Glutamatergic neuron (in vitro differentiated cells): ENCODE measurements around the gene RABAC1. TPM values are rescaled to one million over a fixed set of nuclear protein-coding genes. Genes with fewer than 3 reads are reported as not detected.

Experiments
- DNase-seq: peaks from one replicate; pipeline ENCODE4 v3.0.0; 2022
- H3K27ac Mint-ChIP-seq: one replicate; pipeline ENCODE4 v1.8.0; 2020; ENCODE audit warnings: mild to moderate bottlenecking, mixed read lengths, inconsistent platforms; ENCODE audit not compliant: unreplicated experiment
- H3K27me3 Mint-ChIP-seq: one replicate; pipeline ENCODE4 v1.8.0; 2020; ENCODE audit warnings: mild to moderate bottlenecking, moderate library complexity, mixed read lengths, inconsistent platforms; ENCODE audit not compliant: unreplicated experiment
- H3K36me3 Mint-ChIP-seq: one replicate; pipeline ENCODE4 v1.8.0; 2020; ENCODE audit warnings: mild to moderate bottlenecking, mixed read lengths, inconsistent platforms; ENCODE audit not compliant: unreplicated experiment
- H3K4me1 Mint-ChIP-seq: one replicate; pipeline ENCODE4 v1.8.0; 2020; ENCODE audit warnings: mild to moderate bottlenecking, low read depth, mixed read lengths, inconsistent platforms; ENCODE audit not compliant: unreplicated experiment
- H3K4me3 Mint-ChIP-seq: one replicate; pipeline ENCODE4 v1.8.0; 2020; ENCODE audit warnings: mild to moderate bottlenecking, mixed read lengths, inconsistent platforms; ENCODE audit not compliant: unreplicated experiment
- H3K9me3 Mint-ChIP-seq: one replicate; pipeline ENCODE4 v1.8.0; 2020; ENCODE audit warnings: mild to moderate bottlenecking, moderate library complexity, mixed read lengths, inconsistent platforms; ENCODE audit not compliant: unreplicated experiment
- total RNA-seq: library from RNA; stranded (reverse); fragmentation: NEBNext Ultra II Directional; extraction: Animal tissue kit (Norgen Biotek cat#: 25700); gene quantifications from one replicate; pipeline ENCODE4 v1.2.1, GENCODE V29; 2021; ENCODE audit not compliant: unreplicated experiment
- TF ChIP-seq, protein P1 (sequence below): fragments of 200-600 bp; sonication (generic); IDR thresholded peaks from one replicate; pipeline ENCODE4 v1.5.0; 2021; ENCODE audit not compliant: partially characterized antibody, unreplicated experiment

The RABAC1 gene
- total RNA-seq, 1 donor from 2014 or later = 139 TPM

DNA sequence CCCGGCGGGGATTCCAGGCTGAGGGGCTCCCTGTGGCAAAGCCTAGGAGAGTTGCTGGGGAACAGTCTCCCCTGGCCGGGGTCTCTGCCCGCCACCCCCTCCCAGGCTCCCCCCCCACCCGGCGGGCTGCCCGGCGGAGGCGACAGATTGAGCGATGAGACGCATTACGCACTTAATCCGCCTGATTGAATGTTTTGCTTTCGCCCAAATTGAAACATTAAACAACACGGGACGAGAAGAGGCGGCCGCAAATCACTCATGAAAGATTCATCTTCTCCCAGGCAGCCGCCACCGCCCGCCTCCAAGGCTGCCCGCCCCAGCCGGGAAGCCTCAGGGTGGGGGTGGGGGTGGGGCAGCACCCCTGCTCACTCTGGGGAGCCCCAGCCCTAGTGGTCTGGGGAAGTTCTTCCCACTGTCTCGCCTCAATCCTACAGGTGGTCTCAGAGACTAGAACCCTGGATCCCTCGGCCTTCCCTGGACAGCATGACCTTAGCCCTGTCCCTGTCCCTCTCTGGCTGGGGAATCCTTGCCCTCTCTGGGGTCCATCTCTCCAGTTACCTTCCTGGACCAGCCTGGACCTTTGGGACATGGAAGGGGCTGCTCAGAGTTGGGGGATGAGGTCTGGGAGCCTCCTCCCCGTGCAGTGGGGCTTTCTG is 23.2 kb downstream of the RABAC1 start:
- peak overlapping the region; percentile 96 for H3K27ac Mint-ChIP-seq
- no peak for DNase-seq
- TF ChIP-seq, protein P1, sequence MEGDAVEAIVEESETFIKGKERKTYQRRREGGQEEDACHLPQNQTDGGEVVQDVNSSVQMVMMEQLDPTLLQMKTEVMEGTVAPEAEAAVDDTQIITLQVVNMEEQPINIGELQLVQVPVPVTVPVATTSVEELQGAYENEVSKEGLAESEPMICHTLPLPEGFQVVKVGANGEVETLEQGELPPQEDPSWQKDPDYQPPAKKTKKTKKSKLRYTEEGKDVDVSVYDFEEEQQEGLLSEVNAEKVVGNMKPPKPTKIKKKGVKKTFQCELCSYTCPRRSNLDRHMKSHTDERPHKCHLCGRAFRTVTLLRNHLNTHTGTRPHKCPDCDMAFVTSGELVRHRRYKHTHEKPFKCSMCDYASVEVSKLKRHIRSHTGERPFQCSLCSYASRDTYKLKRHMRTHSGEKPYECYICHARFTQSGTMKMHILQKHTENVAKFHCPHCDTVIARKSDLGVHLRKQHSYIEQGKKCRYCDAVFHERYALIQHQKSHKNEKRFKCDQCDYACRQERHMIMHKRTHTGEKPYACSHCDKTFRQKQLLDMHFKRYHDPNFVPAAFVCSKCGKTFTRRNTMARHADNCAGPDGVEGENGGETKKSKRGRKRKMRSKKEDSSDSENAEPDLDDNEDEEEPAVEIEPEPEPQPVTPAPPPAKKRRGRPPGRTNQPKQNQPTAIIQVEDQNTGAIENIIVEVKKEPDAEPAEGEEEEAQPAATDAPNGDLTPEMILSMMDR = no peak
- H3K36me3 Mint-ChIP-seq = no peaks in the 10 kb centered on the region
- peak overlapping the region; percentile 81 for H3K4me3 Mint-ChIP-seq
- H3K27me3 Mint-ChIP-seq = peaks cover 17% of the 10 kb centered on the region
- peaks cover 47% of the 10 kb centered on the region for H3K4me1 Mint-ChIP-seq
- H3K9me3 Mint-ChIP-seq = peaks cover 14% of the 10 kb centered on the region

DNA sequence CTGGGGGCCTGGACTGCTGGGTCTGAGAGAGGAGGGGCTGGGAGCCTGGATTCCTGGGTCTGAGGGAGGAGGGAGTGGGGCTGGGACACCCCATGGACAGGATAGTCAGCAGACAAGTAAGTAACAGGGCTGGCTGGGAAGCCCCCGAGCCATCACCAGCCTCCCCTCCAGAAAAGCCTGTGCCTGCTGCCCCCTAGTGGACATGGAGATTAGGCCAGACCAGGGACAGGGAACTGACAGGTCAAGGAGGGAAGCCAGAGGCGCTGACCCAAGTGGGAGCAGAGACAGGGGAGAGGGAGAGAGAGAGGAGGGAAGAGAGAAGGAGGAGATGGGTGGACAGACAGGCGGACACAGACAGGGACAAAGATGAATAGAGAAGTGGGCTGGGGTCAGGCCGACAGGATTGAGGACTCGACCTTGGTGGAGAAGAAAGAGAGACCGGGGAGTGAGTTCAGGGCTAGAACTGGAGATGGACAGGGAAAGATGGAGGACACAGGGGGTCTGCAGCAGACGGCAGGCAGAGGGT is 24.2 kb downstream of the RABAC1 start:
- DNase-seq = peak; percentile 94
- H3K9me3 Mint-ChIP-seq = peaks cover 14% of the 10 kb centered on the region

DNA sequence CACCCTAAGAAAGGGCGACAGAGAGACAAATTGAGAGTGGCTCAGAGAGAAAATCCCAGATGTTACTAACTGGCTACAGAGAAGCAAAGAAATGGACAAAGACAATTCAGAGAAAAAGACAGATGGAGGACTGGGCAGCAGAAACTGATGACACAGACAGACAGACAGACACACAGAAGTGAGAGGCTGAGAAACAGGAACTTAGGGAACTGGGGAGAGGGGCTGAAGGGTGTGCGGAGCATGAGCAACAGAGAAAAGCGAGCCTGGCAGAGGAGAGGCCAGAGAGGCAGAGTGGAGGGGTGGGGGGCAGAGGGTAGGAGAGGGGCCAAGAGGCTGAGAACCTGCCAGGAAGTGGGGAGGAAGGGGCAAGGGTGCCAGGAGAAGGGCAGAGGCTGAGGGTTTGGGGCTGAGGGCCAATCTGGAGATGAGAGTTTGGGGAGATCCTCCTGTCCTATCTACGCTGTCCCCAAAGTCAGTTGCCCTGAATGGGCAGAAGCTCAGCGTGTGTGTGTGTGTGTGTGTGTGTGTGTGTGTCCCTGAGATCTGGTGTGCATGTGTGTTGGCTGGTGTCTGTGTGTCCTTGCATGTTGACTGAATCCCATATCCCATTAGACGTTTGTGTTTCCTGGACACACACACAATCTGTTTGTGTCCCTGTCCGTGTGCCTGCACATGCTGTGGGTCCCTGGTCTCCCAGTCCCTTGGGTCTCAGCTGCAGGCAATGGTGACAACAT is 25.3 kb downstream of the RABAC1 start:
- TF ChIP-seq, protein P1 = no peak
- H3K36me3 Mint-ChIP-seq = no peaks in the 10 kb centered on the region
- DNase-seq = no peak
- H3K27ac Mint-ChIP-seq = peak overlapping the region; percentile 69
- H3K27me3 Mint-ChIP-seq = peaks cover 26% of the 10 kb centered on the region
- H3K4me3 Mint-ChIP-seq = peak overlapping the region; percentile 67
- H3K9me3 Mint-ChIP-seq = peaks cover 19% of the 10 kb centered on the region
- peaks cover 54% of the 10 kb centered on the region for H3K4me1 Mint-ChIP-seq

More for the DNA sequence above, 24.2 kb downstream of the RABAC1 start:
- Mint-ChIP-seq H3K36me3 (no peaks in the 10 kb centered on the region), H3K27ac (peak overlapping the region; percentile 96), H3K4me1 (peaks cover 50% of the 10 kb centered on the region), H3K4me3 (peak overlapping the region; percentile 81), H3K27me3 (peaks cover 17% of the 10 kb centered on the region)
- TF ChIP-seq, protein P1 = peak; percentile 86

DNA sequence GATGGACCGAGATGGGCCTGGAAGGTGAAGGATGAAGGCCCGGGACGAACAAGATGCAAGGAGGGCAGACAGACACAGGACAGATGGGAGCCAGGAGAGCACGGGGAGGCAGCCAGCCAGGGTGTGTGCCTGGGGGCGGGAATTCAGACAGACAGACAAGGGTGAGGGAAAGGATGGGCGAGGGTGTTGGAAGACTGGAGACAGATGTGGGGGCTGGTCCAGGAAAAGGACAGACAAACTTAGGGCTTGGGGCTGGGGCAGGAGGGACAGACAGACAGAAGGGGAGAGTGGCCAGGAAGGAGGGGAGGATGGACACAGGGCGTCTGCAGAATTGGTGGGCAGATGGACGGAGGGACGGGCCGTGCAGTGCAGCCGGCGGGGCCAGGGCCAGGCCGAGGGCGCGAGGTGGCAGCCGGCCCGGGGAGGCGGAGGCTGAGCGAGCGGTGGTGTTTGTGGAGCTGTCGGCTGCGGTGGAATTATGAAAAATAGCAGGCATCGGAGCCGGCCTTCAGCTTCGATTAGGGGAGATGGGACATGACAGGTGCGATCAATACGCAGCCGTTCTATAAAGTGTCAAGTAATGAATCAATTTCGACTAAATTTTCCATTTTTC is 26.3 kb downstream of the RABAC1 start:
- Mint-ChIP-seq H3K27me3 (peaks cover 27% of the 10 kb centered on the region), H3K4me3 (peak overlapping the region; percentile 80), H3K36me3 (no peaks in the 10 kb centered on the region), H3K27ac (peak overlapping the region; percentile 94), H3K4me1 (peaks cover 56% of the 10 kb centered on the region), H3K9me3 (peaks cover 21% of the 10 kb centered on the region)
- TF ChIP-seq, protein P1 = no peak
- peak; percentile 67 for DNase-seq
